ENCODE results near the gene AR.
"Not testable (repeated sequence)": the region's sequence is repeated elsewhere in the genome, so short reads cannot be mapped to it uniquely, and the experiment has no call there.

AR gene

GRCh38 chrX:67648361-67648760 is 104.5 kb downstream of the AR start:
- no peak for DNase-seq (ENCODE audit: low read depth)

- no peak for DNase-seq (ENCODE audit: low read depth)
These were observed 107.8 kb downstream of the AR start for GRCh38 chrX:67651437-67652142.

GRCh38 chrX:67652543-67652942 is 108.7 kb downstream of the AR start:
- DNase-seq (ENCODE audit: low read depth), result no peak

GRCh38 chrX:67654301-67654700 is 110.5 kb downstream of the AR start:
- DNase-seq (ENCODE audit: low read depth), result no peak

GRCh38 chrX:67665583-67665982 is 121.8 kb downstream of the AR start:
- DNase-seq (ENCODE audit: low read depth), result no peak

- not testable (repeated sequence) for DNase-seq (ENCODE audit: low read depth)
These were observed 126.9 kb downstream of the AR start for GRCh38 chrX:67670717-67671116.

- no peak for DNase-seq (ENCODE audit: low read depth)
These were observed 130.0 kb downstream of the AR start for GRCh38 chrX:67673741-67674274.

DNA sequence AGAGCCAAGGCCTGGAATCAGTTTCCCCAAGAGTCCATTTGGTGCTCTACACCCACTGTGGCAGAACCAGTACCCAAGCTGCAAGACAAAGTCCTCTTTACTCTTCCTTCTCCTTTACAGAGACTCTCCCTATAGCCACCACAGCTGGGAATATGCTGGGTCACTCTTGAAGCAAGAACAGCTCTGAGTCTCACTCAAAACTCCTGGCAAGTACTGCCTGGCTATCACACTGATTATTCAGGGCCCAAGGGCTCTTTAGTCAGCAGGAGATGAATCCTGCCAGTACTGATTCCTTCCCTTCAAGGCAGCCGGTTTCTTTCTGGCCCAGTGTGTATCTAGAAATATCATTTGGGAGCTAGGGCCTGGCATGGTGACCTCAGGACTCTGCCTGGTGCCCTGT is 130.9 kb downstream of the AR start:
- DNase-seq (ENCODE audit: low read depth), result no peak

GRCh38 chrX:67684136-67684535 is 140.3 kb downstream of the AR start:
- DNase-seq (ENCODE audit: low read depth), result no peak

GRCh38 chrX:67692246-67692645 is 148.4 kb downstream of the AR start:
- no peak for DNase-seq (ENCODE audit: low read depth)

- DNase-seq (ENCODE audit: low read depth), result no peak
These were observed 150.1 kb downstream of the AR start for GRCh38 chrX:67693928-67694327.

GRCh38 chrX:67697452-67697851 is 153.6 kb downstream of the AR start:
- DNase-seq (ENCODE audit: low read depth), result no peak

DNA sequence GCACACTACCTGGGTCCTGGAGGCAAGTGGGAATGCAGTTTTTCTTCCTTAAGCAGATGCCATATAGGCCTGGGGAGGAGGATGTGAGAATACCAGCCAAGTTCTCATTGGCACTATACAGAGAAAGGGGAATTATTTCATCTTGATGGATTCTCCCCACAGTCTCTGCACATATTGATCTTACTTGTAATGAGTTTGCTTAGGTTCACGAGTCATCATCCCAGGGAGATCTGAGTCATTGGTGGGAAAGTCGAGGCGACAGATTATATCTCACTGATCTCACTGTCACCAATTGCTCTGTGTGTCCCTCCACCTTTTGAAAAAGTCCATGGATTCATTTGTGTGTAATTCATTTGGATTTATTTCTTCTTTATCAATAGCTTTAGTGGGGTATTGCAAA is 156.8 kb downstream of the AR start:
- DNase-seq (ENCODE audit: low read depth), result no peak

DNA sequence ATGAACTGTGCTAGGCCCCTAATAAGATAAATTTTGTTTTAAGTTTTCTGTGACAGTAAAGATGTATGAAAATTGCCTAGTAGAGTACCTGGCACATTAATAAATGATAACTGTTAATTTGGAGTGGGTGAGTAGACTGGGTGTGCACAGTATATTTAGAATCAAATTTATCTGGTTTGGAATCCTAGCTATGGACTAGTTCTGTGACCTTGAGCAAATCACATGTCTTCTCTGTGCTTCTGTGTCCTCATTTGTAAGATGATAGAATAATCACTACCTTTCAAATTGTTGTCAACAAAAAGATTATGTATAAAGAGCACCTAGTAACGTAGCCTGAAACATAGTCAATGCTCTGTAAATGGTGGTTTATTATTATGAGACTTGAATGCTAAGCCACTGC is 170.2 kb downstream of the AR start:
- DNase-seq (ENCODE audit: low read depth), result no peak

- no peak for DNase-seq (ENCODE audit: low read depth)
These were observed 173.8 kb downstream of the AR start for GRCh38 chrX:67717571-67717970.

- DNase-seq (ENCODE audit: low read depth), result no peak
These were observed 175.1 kb downstream of the AR start for GRCh38 chrX:67718926-67719325.

- no peak for DNase-seq (ENCODE audit: low read depth)
These were observed 176.5 kb downstream of the AR start for GRCh38 chrX:67720344-67720743.

DNA sequence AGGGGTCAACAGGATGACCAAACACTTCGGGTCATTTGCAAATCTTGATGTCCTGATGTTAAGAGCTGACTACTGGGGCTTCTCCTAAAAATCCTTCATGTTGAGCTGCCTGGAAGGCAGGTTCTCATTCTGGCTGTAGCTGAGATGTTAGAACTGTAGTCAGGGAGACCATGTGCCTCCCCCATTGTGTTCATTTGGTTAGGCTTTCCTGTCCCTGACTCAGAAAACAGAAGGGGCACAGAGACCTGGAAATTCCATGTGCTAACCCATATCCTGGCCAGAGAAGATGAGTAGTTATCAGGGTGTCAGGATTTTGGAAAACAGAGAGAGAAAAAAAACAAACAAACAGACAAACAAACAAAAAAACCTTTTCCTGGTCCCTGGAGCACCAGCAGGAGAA is 177.5 kb downstream of the AR start:
- DNase-seq (ENCODE audit: low read depth), result no peak

DNA sequence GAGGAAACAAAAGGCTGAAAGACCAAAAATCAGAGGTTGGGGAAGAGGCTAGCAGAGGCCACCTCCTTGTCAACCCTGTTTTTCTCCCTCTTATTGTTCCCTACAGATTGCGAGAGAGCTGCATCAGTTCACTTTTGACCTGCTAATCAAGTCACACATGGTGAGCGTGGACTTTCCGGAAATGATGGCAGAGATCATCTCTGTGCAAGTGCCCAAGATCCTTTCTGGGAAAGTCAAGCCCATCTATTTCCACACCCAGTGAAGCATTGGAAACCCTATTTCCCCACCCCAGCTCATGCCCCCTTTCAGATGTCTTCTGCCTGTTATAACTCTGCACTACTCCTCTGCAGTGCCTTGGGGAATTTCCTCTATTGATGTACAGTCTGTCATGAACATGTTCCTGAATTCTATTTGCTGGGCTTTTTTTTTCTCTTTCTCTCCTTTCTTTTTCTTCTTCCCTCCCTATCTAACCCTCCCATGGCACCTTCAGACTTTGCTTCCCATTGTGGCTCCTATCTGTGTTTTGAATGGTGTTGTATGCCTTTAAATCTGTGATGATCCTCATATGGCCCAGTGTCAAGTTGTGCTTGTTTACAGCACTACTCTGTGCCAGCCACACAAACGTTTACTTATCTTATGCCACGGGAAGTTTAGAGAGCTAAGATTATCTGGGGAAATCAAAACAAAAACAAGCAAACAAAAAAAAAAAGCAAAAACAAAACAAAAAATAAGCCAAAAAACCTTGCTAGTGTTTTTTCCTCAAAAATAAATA is 179.9 kb downstream of the AR start:
- DNase-seq (ENCODE audit: low read depth), result no peak

GRCh38 chrX:67724359-67725110 is 180.7 kb downstream of the AR start:
- no peak for DNase-seq (ENCODE audit: low read depth)

DNA sequence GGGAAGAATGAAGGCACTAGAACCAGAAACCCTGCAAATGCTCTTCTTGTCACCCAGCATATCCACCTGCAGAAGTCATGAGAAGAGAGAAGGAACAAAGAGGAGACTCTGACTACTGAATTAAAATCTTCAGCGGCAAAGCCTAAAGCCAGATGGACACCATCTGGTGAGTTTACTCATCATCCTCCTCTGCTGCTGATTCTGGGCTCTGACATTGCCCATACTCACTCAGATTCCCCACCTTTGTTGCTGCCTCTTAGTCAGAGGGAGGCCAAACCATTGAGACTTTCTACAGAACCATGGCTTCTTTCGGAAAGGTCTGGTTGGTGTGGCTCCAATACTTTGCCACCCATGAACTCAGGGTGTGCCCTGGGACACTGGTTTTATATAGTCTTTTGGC is 181.7 kb downstream of the AR start:
- DNase-seq (ENCODE audit: low read depth), result no peak

DNA sequence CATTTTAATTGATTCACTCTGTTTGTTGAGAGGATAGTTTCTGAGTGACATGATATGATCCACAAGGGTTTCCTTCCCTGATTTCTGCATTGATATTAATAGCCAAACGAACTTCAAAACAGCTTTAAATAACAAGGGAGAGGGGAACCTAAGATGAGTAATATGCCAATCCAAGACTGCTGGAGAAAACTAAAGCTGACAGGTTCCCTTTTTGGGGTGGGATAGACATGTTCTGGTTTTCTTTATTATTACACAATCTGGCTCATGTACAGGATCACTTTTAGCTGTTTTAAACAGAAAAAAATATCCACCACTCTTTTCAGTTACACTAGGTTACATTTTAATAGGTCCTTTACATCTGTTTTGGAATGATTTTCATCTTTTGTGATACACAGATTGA is 182.2 kb downstream of the AR start:
- DNase-seq (ENCODE audit: low read depth), result no peak

DNA sequence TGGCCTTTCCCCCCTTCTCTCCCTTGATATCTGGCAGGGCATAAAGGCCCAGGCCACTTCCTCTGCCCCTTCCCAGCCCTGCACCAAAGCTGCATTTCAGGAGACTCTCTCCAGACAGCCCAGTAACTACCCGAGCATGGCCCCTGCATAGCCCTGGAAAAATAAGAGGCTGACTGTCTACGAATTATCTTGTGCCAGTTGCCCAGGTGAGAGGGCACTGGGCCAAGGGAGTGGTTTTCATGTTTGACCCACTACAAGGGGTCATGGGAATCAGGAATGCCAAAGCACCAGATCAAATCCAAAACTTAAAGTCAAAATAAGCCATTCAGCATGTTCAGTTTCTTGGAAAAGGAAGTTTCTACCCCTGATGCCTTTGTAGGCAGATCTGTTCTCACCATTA is 183.8 kb downstream of the AR start:
- DNase-seq (ENCODE audit: low read depth), result no peak
